Loucy (cell line): ENCODE data around the gene C1QTNF5.

Experiments used
- H2AFZ ChIP-seq: fragments of 200-600 bp; sonication (generic); 2 replicates; pipeline ENCODE4 v1.6.0; 2016; ENCODE audit warnings: antibody characterized with exemption, mild to moderate bottlenecking, low read length, moderate library complexity
- H3F3A ChIP-seq: fragments of 200-600 bp; 2 replicates; pipeline ENCODE4 v1.6.0; 2016; ENCODE audit warnings: antibody characterized with exemption, low read depth, mild to moderate bottlenecking
- H3K27me3 ChIP-seq: fragments of 200-600 bp; sonication (generic); 2 replicates; pipeline ENCODE4 v1.6.1; 2014; ENCODE audit warnings: low read length, mild to moderate bottlenecking; ENCODE audit not compliant: insufficient read depth, poor library complexity, severe bottlenecking
- H3K36me3 ChIP-seq: fragments of 200-600 bp; sonication (generic); 2 replicates; pipeline ENCODE4 v1.6.1; 2016; ENCODE audit warnings: low read length; ENCODE audit not compliant: insufficient read depth
- H3K4me1 ChIP-seq: fragments of 200-600 bp; sonication (generic); 2 replicates; pipeline ENCODE4 v1.5.1; 2014; ENCODE audit warnings: low read length, mild to moderate bottlenecking; ENCODE audit not compliant: insufficient read depth, poor library complexity, severe bottlenecking
- H3K4me2 ChIP-seq: fragments of 200-600 bp; sonication (generic); 2 replicates; pipeline ENCODE4 v1.6.0; 2014; ENCODE audit warnings: antibody characterized with exemption, low read length, low read depth, mild to moderate bottlenecking; ENCODE audit not compliant: poor library complexity, severe bottlenecking
- H3K4me3 ChIP-seq: fragments of 200-600 bp; sonication (generic); 2 replicates; pipeline ENCODE4 v1.5.1; 2014; ENCODE audit warnings: low read length, mild to moderate bottlenecking, mixed read lengths; ENCODE audit not compliant: poor library complexity, severe bottlenecking
- H3K79me2 ChIP-seq: fragments of 200-600 bp; sonication (generic); 2 replicates; pipeline ENCODE4 v1.6.1; 2014; ENCODE audit warnings: low read length; ENCODE audit not compliant: insufficient read depth
- H3K9ac ChIP-seq: fragments of 200-600 bp; sonication (generic); 2 replicates; pipeline ENCODE4 v1.6.0; 2014; ENCODE audit warnings: mild to moderate bottlenecking, low read depth, low read length, moderate library complexity; ENCODE audit not compliant: poor library complexity, severe bottlenecking
- H3K9me2 ChIP-seq: fragments of 200-600 bp; sonication (generic); replicated peaks from 2 replicates; pipeline ENCODE4 v1.6.1; 2016; ENCODE audit warnings: low read depth, low read length, mixed read lengths
- H3K9me3 ChIP-seq: fragments of 200-600 bp; sonication (generic); 2 replicates; pipeline ENCODE4 v1.6.1; 2014; ENCODE audit warnings: mild to moderate bottlenecking, antibody characterized with exemption, low read length, low read depth; ENCODE audit not compliant: insufficient read depth
- H4K20me1 ChIP-seq: fragments of 200-600 bp; sonication (generic); 2 replicates; pipeline ENCODE4 v1.6.0; 2014; ENCODE audit warnings: antibody characterized with exemption, low read length, mild to moderate bottlenecking; ENCODE audit not compliant: insufficient read depth, poor library complexity, severe bottlenecking
- CTCF ChIP-seq: fragments of 200-600 bp; sonication (generic); conservative IDR thresholded peaks from 2 replicates; pipeline ENCODE4 v1.5.1; 2014; ENCODE audit warnings: mild to moderate bottlenecking, antibody characterized with exemption, low read length
- EZH2phosphoT487 ChIP-seq: fragments of 200-600 bp; IDR thresholded peaks from 2 replicates; pipeline ENCODE4 v1.6.1; 2018; ENCODE audit warnings: antibody characterized with exemption, mild to moderate bottlenecking, moderate library complexity, borderline replicate concordance

The C1QTNF5 gene

DNA sequence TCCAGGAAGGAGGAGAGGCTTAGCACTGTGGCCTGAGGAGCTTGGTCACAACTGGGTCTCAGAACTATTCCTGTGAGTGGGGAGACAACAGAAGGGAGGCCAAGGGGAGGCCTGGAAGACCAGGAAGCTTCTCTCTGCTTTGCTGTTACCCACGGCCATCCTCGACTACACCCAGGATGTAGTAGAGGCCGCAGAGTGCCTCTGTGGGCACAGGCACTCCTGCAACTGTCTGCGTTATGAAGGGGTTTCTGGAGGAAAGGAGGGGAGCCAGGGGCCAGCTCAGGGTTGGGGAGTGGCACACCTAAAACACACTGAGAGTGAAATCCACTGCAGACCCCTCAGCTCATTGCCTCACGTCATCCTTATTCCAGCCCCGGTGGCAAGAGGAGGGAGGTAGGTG, 9.6 kb upstream of the C1QTNF5 start:
- Histone ChIP-seq H3F3A (no peaks in the 10 kb centered on the region), H3K9me3 (no peaks in the 10 kb centered on the region), H3K79me2 (no peaks in the 10 kb centered on the region), H3K36me3 (no peaks in the 10 kb centered on the region), H3K4me3 (no peak overlapping the region), H3K4me2 (no peak overlapping the region), H2AFZ (peak overlapping the region; percentile 12; the same call in 1 of the 2 replicates), H3K9me2 (no peaks in the 10 kb centered on the region), H3K9ac (no peak overlapping the region), H4K20me1 (no peaks in the 10 kb centered on the region), H3K27me3 (no peaks in the 10 kb centered on the region), H3K4me1 (no peaks in the 10 kb centered on the region)
- TF ChIP-seq CTCF: no peak

- H3K27me3 ChIP-seq: no peaks in the 10 kb centered on the region
Measured at GRCh38 chr11:119347940-119348605, 7.4 kb upstream of the C1QTNF5 start.

GRCh38 chr11:119347242-119347641, 6.6 kb upstream of the C1QTNF5 start:
- Histone ChIP-seq H3K9me3 (no peaks in the 10 kb centered on the region), H4K20me1 (no peaks in the 10 kb centered on the region), H2AFZ (no peak overlapping the region), H3K4me2 (no peak overlapping the region), H3F3A (no peaks in the 10 kb centered on the region), H3K79me2 (no peaks in the 10 kb centered on the region), H3K9me2 (no peaks in the 10 kb centered on the region), H3K9ac (no peak overlapping the region), H3K27me3 (no peaks in the 10 kb centered on the region), H3K36me3 (no peaks in the 10 kb centered on the region), H3K4me3 (no peak overlapping the region), H3K4me1 (no peaks in the 10 kb centered on the region)
- TF ChIP-seq CTCF: no peak
- TF ChIP-seq EZH2phosphoT487: no peak

More at GRCh38 chr11:119347940-119348605, 7.4 kb upstream of the C1QTNF5 start:
- Histone ChIP-seq H3K9me2 (no peaks in the 10 kb centered on the region), H3K4me1 (no peaks in the 10 kb centered on the region), H4K20me1 (no peaks in the 10 kb centered on the region), H3F3A (no peaks in the 10 kb centered on the region), H3K79me2 (no peaks in the 10 kb centered on the region), H3K36me3 (no peaks in the 10 kb centered on the region), H3K4me3 (no peak overlapping the region), H3K4me2 (no peak overlapping the region), H2AFZ (no peak overlapping the region), H3K9ac (no peak overlapping the region), H3K9me3 (no peaks in the 10 kb centered on the region)
- TF ChIP-seq EZH2phosphoT487 (no peak), CTCF (no peak)
